Measurements from ENCODE around the gene SSBP3. TPM values are rescaled to one million over a fixed set of nuclear protein-coding genes. Genes with fewer than 3 reads are reported as not detected.

SSBP3 gene
- polyA plus RNA-seq, 1 experiment, result 34.3 TPM

DNA sequence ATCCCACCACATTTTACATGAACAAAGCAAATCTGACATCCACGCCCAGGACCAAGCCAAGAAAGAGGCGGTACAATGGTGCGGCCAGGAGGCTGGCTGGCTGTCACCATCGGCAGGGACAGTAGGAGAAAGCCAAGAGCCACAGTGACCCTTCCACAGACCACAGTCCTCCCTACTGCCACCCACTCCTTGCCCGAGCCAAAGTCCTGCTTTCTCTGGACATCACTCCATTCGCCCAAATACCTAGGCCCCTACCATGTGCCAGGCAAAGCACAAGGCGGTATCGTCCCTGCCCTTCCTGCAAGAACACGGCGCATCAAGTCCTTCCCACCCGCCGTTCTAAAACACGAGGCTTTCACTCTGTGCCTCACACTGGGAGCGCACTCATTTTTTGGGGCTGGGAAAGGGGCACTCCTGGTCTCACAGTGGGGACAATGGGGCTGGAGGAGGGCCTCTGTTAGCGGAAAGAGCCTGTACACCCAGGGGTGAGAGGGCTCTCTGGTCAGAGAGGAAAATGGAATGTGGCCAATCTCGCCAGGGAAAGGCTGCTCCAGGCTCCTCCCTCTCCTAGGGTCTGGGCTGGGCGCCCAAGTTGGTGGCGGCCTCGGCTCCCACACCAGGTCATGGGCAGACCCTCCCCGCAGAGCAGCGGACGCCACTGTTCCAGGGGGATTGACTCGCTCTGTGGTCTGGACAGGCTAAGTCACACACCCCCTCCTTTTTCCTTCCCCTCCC is 26.5 kb downstream of the SSBP3 start:
- POLR2A ChIA-PET, result no interaction called here

DNA sequence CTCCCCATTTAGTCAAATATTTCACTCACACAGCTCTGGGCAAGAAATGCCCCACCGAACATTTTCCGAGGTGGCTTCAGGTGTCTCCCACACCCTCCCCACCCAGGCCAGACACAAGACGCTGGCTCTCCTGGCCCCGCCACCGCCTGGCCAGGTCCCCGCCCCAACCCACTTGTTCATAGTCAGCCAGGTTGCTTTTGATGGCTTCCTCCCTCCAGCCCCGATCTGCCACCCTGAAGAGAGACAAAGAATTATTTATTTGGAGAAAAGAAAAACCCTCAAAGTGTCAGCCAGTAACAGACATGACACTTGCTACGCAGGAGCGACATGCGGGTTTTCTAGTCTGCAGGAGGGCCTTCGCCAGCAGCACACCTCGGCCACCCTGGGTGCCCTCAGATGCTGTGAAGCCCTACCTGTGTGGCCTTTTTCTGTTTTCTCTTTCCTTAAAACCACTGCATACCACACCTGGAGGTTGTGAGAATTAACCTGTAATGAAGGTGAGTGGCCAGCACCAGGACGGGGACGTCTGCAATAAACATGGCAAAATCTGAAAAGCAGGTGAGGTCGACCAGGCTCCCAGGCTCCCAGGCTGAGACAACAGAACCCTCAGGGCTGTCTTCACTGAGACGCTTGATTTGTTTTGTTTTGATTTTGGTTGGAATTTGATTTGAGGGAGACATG is 27.2 kb downstream of the SSBP3 start:
- TF ChIP-seq, protein P1, sequence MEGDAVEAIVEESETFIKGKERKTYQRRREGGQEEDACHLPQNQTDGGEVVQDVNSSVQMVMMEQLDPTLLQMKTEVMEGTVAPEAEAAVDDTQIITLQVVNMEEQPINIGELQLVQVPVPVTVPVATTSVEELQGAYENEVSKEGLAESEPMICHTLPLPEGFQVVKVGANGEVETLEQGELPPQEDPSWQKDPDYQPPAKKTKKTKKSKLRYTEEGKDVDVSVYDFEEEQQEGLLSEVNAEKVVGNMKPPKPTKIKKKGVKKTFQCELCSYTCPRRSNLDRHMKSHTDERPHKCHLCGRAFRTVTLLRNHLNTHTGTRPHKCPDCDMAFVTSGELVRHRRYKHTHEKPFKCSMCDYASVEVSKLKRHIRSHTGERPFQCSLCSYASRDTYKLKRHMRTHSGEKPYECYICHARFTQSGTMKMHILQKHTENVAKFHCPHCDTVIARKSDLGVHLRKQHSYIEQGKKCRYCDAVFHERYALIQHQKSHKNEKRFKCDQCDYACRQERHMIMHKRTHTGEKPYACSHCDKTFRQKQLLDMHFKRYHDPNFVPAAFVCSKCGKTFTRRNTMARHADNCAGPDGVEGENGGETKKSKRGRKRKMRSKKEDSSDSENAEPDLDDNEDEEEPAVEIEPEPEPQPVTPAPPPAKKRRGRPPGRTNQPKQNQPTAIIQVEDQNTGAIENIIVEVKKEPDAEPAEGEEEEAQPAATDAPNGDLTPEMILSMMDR (IDR thresholded peaks at IDR 0.05; ENCODE audit: low read depth, low read length), result no peak
- ChIA-PET CTCF (interaction anchor here (1.5 kb wide), 1 partner anchor 10 kb away, joined by 3 read pairs; no protein-coding TSS in a partner anchor), POLR2A (no interaction called here)
- no peak overlapping the region for H3K27ac ChIP-seq (ENCODE audit: low read depth, low read length)
- H3K27me3 ChIP-seq (ENCODE audit: control insufficient read depth, insufficient read depth, low read length), result no peaks in the 10 kb centered on the region
- no peaks in the 10 kb centered on the region for H3K9me3 ChIP-seq (ENCODE audit: control insufficient read depth, insufficient read depth, low read length)
- no peak overlapping the region for H3K4me3 ChIP-seq (ENCODE audit: low read depth, low read length)
- no peak for DNase-seq (ENCODE audit: low read depth, low spot score)

More for the DNA sequence above, 26.5 kb downstream of the SSBP3 start:
- Histone ChIP-seq H3K4me3 (ENCODE audit: low read depth, low read length) (no peak overlapping the region), H3K9me3 (ENCODE audit: control insufficient read depth, insufficient read depth, low read length) (no peaks in the 10 kb centered on the region), H3K27me3 (ENCODE audit: control insufficient read depth, insufficient read depth, low read length) (no peaks in the 10 kb centered on the region), H3K27ac (ENCODE audit: low read depth, low read length) (no peak overlapping the region)
- no peak for DNase-seq (ENCODE audit: low read depth, low spot score)
- CTCF ChIA-PET, result no interaction called here
- TF ChIP-seq, protein P1 (IDR thresholded peaks at IDR 0.05; ENCODE audit: low read depth, low read length), result no peak

DNA sequence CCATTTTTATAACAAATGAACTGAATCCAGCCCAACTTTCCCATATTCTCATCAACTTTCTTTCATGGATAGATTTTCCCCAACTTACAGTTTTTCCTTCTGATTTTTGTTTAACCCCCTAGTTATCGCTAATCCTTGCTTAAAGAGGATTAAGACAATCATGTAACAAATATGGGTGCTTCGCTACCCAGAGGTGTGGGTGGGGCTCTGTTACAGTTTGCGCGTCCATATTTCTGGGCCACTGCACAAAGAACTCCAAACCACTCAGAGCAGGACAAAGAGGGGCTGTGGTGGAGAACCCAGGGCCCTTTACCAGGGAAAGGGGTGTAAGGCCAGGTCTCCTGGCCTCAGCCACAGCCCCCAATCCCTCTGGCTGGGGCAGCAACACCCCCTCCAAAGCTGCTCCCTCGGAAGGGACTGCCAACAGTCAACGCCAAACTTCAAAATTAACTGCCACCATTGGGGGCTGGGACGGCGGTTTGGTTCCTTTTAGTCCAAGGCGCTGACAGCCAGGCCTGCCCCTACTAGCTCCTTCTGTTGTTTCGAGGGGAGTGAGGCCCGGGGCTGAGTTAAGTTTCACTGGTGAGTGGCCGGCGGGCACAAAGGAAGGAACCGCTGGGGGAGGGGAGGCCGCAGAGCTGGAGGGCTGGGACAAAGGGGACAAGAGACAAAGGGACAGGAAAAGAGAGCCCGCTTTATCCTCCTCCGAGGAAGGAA is 27.9 kb downstream of the SSBP3 start:
- no peak overlapping the region for H3K27ac ChIP-seq (ENCODE audit: low read depth, low read length)
- no peak for DNase-seq (ENCODE audit: low read depth, low spot score)
- no peaks in the 10 kb centered on the region for H3K27me3 ChIP-seq (ENCODE audit: control insufficient read depth, insufficient read depth, low read length)
- H3K9me3 ChIP-seq (ENCODE audit: control insufficient read depth, insufficient read depth, low read length), result no peaks in the 10 kb centered on the region
- TF ChIP-seq, protein P1 (IDR thresholded peaks at IDR 0.05; ENCODE audit: low read depth, low read length), result no peak
- ChIA-PET CTCF (interaction anchor here (0.7 to 1.5 kb wide), 2 partner anchors 9 to 29 kb away, joined by 3 to 5 read pairs; no protein-coding TSS in a partner anchor), POLR2A (interaction anchor here (0.6 kb wide), 1 partner anchor 29 kb away, joined by 11 read pairs; no protein-coding TSS in a partner anchor)
- H3K4me3 ChIP-seq (ENCODE audit: low read depth, low read length), result no peak overlapping the region

DNA sequence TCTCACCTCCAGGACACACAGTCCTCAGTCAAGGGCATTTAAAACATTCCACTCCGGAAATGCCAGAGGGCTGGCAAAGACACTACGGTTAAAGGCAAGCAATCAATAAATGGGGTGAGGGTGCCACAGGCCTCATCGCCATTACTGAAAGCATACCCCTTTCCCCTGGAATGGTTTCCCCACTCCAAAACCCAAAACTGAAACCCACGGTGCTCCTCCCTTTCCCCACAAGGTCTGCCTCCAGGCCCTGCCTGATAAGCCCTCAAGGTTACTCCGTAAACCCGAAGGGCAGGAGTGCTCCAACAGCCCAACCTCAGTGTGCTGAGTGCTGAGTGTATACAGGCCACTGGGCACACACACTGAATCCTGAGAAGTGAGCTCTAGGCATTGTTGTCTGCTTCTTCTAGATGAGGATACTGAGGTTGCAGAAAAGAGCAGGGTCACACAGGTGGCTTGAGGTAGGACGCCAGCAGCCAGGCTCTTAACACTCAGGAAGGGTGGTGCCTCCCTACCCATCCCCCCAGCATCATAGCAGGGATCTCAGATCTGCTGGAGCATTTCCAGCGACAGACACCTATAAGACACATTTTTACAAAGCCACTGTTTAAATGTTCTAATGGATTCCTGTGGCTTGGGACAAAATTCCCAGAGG is 29.0 kb downstream of the SSBP3 start:
- TF ChIP-seq, protein P1 (IDR thresholded peaks at IDR 0.05; ENCODE audit: low read depth, low read length), result no peak
- no peaks in the 10 kb centered on the region for H3K9me3 ChIP-seq (ENCODE audit: control insufficient read depth, insufficient read depth, low read length)
- ChIA-PET CTCF (interaction anchor here (0.5 to 1.2 kb wide), 3 partner anchors 8 to 187 kb away, joined by 3 to 6 read pairs (median 3); no protein-coding TSS in a partner anchor), POLR2A (interaction anchor here (0.6 kb wide), 1 partner anchor 30 kb away, joined by 11 read pairs; no protein-coding TSS in a partner anchor)
- no peaks in the 10 kb centered on the region for H3K27me3 ChIP-seq (ENCODE audit: control insufficient read depth, insufficient read depth, low read length)
- no peak for DNase-seq (ENCODE audit: low read depth, low spot score)
- H3K4me3 ChIP-seq (ENCODE audit: low read depth, low read length), result no peak overlapping the region
- no peak overlapping the region for H3K27ac ChIP-seq (ENCODE audit: low read depth, low read length)
